Endothelial cell of umbilical vein (primary cell): ENCODE measurements around the gene ROBO2. TPM values are rescaled to one million over a fixed set of nuclear protein-coding genes. Genes with fewer than 3 reads are reported as not detected.

ENCODE experiments used
- BruUV-seq: library from RNA; stranded (reverse); fragments of 400-500 nt; replicated peaks from 2 replicates; lab custom pipeline; 2021; lab: Mats Ljungman, UMichigan
- CTCF ChIA-PET: fragments of 300-600, 350-600 bp; sonication (Branson Sonifier 250); formaldehyde crosslinking; loops from one replicate; lab custom pipeline; 2021; ENCODE audit warnings: antibody characterized with exemption, inconsistent platforms; lab: Charles Lee
- POLR2A ChIA-PET: fragments of 300-600, 350-600 bp; sonication (Branson Sonifier 250); formaldehyde crosslinking; loops from one replicate; lab custom pipeline; 2021; ENCODE audit warnings: antibody characterized with exemption, inconsistent platforms; lab: Charles Lee
- DNase-seq: peaks from one replicate; pipeline ENCODE4 v3.0.0-alpha.2; 2011; ENCODE audit warnings: low read depth, low spot score
- FAIRE-seq: peaks from 2 replicates; lab custom pipeline; 2011; peaks lifted over from hg19 to GRCh38; lab: Jason Lieb, UNC
- H2AFZ ChIP-seq: 2 replicates; pipeline ENCODE4 v1.6.0; 2012; ENCODE audit warnings: low read depth, low read length, control low read depth, inconsistent platforms
- H3K27ac ChIP-seq: 2 replicates; pipeline ENCODE4 v1.5.1; 2011; ENCODE audit warnings: low read depth, mild to moderate bottlenecking, control low read depth, low read length, moderate library complexity; ENCODE audit not compliant: insufficient read depth
- H3K27me3 ChIP-seq, 2 experiments: 2 replicates each; pipeline versions ENCODE4 v1.6.0 to v1.6.1; 2011; ENCODE audit warnings: low read length in 2 of 2, mixed read lengths in 1 of 2; ENCODE audit not compliant: control insufficient read depth in 2 of 2, insufficient read depth in 2 of 2
- H3K36me3 ChIP-seq, 2 experiments: 2 replicates in 1 of 2; 3 replicates in 1 of 2; pipeline ENCODE4 v1.5.1; 2011; ENCODE audit warnings: low read length in 2 of 2, mild to moderate bottlenecking in 1 of 2, moderate library complexity in 1 of 2; ENCODE audit not compliant: control insufficient read depth in 2 of 2, insufficient read depth in 2 of 2; ENCODE audit errors: extremely low read depth in 1 of 2
- H3K4me1 ChIP-seq: 3 replicates; pipeline ENCODE4 v1.5.1; 2011; ENCODE audit warnings: mild to moderate bottlenecking, low read length; ENCODE audit not compliant: control insufficient read depth, insufficient read depth; ENCODE audit errors: extremely low read depth
- H3K4me2 ChIP-seq: 2 replicates; pipeline ENCODE4 v1.6.1; 2011; ENCODE audit warnings: low read length, control low read depth, mixed read lengths; ENCODE audit not compliant: insufficient read depth
- H3K4me3 ChIP-seq, 3 experiments: fragments of 200-600 bp in 1 of 3; sonication (generic), shearing (Covaris generic) in 1 of 3; replicated peaks in 1 of 3; 2 replicates each; pipeline ENCODE4 v1.5.1; 2011 to 2016; ENCODE audit warnings: control low read depth in 3 of 3, low read length in 3 of 3, mild to moderate bottlenecking in 2 of 3, inconsistent platforms in 1 of 3, low read depth in 1 of 3, moderate library complexity in 1 of 3; ENCODE audit not compliant: insufficient read depth in 1 of 3
- H3K79me2 ChIP-seq: 2 replicates; pipeline ENCODE4 v1.6.0; 2012; ENCODE audit warnings: low read length, inconsistent platforms; ENCODE audit not compliant: control insufficient read depth, insufficient read depth
- H3K9ac ChIP-seq: replicated peaks from 2 replicates; pipeline ENCODE3; 2011; ENCODE audit warnings: low read length, control low read depth; ENCODE audit not compliant: insufficient read depth; ENCODE audit errors: extremely low read depth
- H3K9me1 ChIP-seq: replicated peaks from 3 replicates; pipeline ENCODE4 v1.6.0; 2011; ENCODE audit warnings: mild to moderate bottlenecking, low read length; ENCODE audit not compliant: control insufficient read depth, insufficient read depth; ENCODE audit errors: extremely low read depth
- H3K9me3 ChIP-seq: replicated peaks from 2 replicates; pipeline ENCODE4 v1.5.1; 2012; ENCODE audit warnings: low read length, inconsistent platforms; ENCODE audit not compliant: control insufficient read depth, insufficient read depth
- H4K20me1 ChIP-seq: replicated peaks from 2 replicates; pipeline ENCODE3; 2011; ENCODE audit warnings: mild to moderate bottlenecking, low read length; ENCODE audit not compliant: control insufficient read depth, insufficient read depth; ENCODE audit errors: extremely low read depth
- CTCF ChIP-seq, 2 donors: IDR thresholded peaks; 1 replicate in 1 of 2; 2 replicates in 1 of 2; pipeline ENCODE4 v1.5.1; 2011; ENCODE audit warnings: low read length in 2 of 2, mild to moderate bottlenecking in 2 of 2, moderate library complexity in 2 of 2, control low read depth in 1 of 2, inconsistent platforms in 1 of 2, low read depth in 1 of 2; ENCODE audit not compliant: insufficient read depth in 1 of 2; ENCODE audit errors: extremely low read depth in 1 of 2
- EZH2 ChIP-seq: IDR thresholded peaks from 2 replicates; pipeline ENCODE4 v1.6.1; 2012; ENCODE audit warnings: borderline replicate concordance, low read depth, mild to moderate bottlenecking, moderate library complexity, low read length, inconsistent platforms; ENCODE audit not compliant: severe bottlenecking
- FOS ChIP-seq: IDR thresholded peaks from 2 replicates; pipeline ENCODE4 v1.6.1; 2011; ENCODE audit warnings: mild to moderate bottlenecking, low read length, moderate library complexity, borderline replicate concordance; ENCODE audit not compliant: insufficient read depth
- GATA2 ChIP-seq: IDR thresholded peaks from 2 replicates; pipeline ENCODE4 v1.7.0; 2011; ENCODE audit warnings: low read depth, mild to moderate bottlenecking, moderate library complexity, mixed read lengths, low read length; ENCODE audit not compliant: insufficient read length, insufficient read depth
- JUN ChIP-seq: IDR thresholded peaks from 2 replicates; pipeline ENCODE4 v1.6.1; 2011; ENCODE audit warnings: borderline replicate concordance, low read depth; ENCODE audit not compliant: insufficient read length, insufficient read depth
- MAX ChIP-seq: IDR thresholded peaks from 2 replicates; pipeline ENCODE4 v1.6.1; 2011; ENCODE audit not compliant: insufficient read depth, insufficient read length
- MYC ChIP-seq: IDR thresholded peaks from one replicate; pipeline ENCODE4 v1.6.1; 2011; ENCODE audit warnings: mild to moderate bottlenecking, low read depth, low read length
- POLR2A ChIP-seq: IDR thresholded peaks from 2 replicates; pipeline ENCODE4 v1.6.1; 2012; ENCODE audit warnings: low read depth, mild to moderate bottlenecking, control low read depth, low read length
- POLR2AphosphoS5 ChIP-seq: IDR thresholded peaks from 2 replicates; pipeline ENCODE4 v1.6.1; 2012; ENCODE audit warnings: low read depth, mild to moderate bottlenecking, control low read depth, low read length, moderate library complexity; ENCODE audit not compliant: insufficient read depth
- dilution Hi-C: fragments of 300-500 bp; cut with MboI; formaldehyde crosslinking; loops from one replicate; pipeline ENCODE4 v1.15.0; 2019; ENCODE audit warnings: low sequenced_read_pairs; ENCODE audit not compliant: extremely low pct_ligation_motif_present
- intact Hi-C: fragments of 100-400 bp; cut with micrococcal nuclease; formaldehyde crosslinking; loops from one replicate; pipeline ENCODE4 v1.10.0; 2022
- polyA plus RNA-seq, 4 experiments: library from polyadenylated mRNA; depleted of rRNA in 3 of 4; stranded (reverse) in 3 of 4; unstranded in 1 of 4; fragments of >200 nt; gene quantifications; 2 replicates each; pipeline versions ENCODE4 v1.2.1 to v1.2.3, GENCODE V29; 2011 to 2012; ENCODE audit warnings: missing spikeins in 1 of 4
- total RNA-seq: library from RNA; stranded (reverse); gene quantifications from 2 replicates; pipeline ENCODE4 v1.2.3, GENCODE V29; 2021

The ROBO2 gene
- total and polyA plus RNA-seq, 2 donors (not counting 3 experiments of a cell fraction or from before 2014, with no cell fraction given): not detected

GRCh38 chr3:77195766-77196545 is 156.1 kb downstream of the ROBO2 start:
- H4K20me1 ChIP-seq: no peaks in the 10 kb centered on the region
- no peak overlapping the region for H3K4me3 ChIP-seq
- no TSS peak for BruUV-seq
- no peaks in the 10 kb centered on the region for H3K9me3 ChIP-seq
- DNase-seq (no peak), FAIRE-seq (no peak)
- H2AFZ ChIP-seq: no peak overlapping the region
- POLR2A ChIA-PET: no interaction called here
- CTCF ChIA-PET: no interaction called here
- dilution Hi-C loops: no loop called here
- H3K9me1 ChIP-seq: no peaks in the 10 kb centered on the region
- TF ChIP-seq CTCF (IDR thresholded peaks at IDR 0.05; ENCODE audit: extremely low read depth in 1 of 2, insufficient read depth in 1 of 2, low read depth in 1 of 2, low read length in 2 of 2): no peak
- no peak for TF ChIP-seq POLR2A
- TF ChIP-seq MYC: no peak
- no peak for TF ChIP-seq MAX
- TF ChIP-seq JUN: no peak
- TF ChIP-seq GATA2: no peak
- no peak for TF ChIP-seq EZH2
- TF ChIP-seq POLR2AphosphoS5: no peak
- TF ChIP-seq FOS: no peak
- intact Hi-C loops: no loop called here
- no peaks in the 10 kb centered on the region for H3K79me2 ChIP-seq
- no peaks in the 10 kb centered on the region for H3K4me1 ChIP-seq
- no peak overlapping the region for H3K9ac ChIP-seq
- H3K4me2 ChIP-seq: no peak overlapping the region
- H3K36me3 ChIP-seq: no peaks in the 10 kb centered on the region
- H3K27me3 ChIP-seq: no peaks in the 10 kb centered on the region
- H3K27ac ChIP-seq: no peak overlapping the region
